Measurements from ENCODE around the gene ECE1. TPM values are rescaled to one million over a fixed set of nuclear protein-coding genes. Genes with fewer than 3 reads are reported as not detected.

Gene ECE1
- total and polyA plus RNA-seq, 9 of the 15 experiments (the other 6 are each of a cell fraction or from before 2014, with no cell fraction given) = 0.56 to 34.8 (median 11.0) TPM

DNA sequence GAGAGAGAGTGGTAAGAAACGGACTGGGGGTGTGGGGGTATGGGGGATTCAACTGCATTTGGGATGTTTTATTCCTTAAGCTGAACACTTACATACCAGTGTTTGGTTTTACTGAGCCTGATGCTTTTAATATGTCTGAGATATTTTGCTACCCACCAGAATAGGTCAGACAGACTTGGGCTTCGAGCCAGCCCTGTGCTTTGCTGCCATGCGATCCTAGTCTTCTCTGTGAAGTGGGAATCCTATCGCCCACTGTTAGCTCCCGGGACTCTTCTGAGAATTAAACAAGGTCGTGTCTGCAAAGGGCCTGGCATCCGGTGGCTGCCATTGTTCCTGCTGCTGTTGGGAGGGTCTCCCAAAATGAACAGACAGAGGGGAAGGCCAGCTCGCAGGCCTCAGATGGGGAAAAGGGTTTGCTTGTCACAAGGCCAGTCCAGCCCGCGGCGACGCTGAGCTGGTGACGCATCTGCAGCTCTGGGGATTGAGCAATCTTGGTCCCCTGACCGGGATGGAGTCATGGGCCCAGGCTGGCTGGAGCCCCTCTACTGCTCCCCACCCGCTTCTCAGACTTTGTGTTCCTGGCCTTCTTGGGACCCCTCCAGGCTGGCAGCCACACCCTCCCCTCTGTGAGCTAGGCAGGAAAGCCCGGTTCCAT, 26.9 kb upstream of the ECE1 start:
- WGBS (ENCODE audit: insufficient coverage, low coverage, missing lambda C conversion rate) = 73% methylated on average over 16 of the region's 16 CpGs
- Histone ChIP-seq H2AFZ (ENCODE audit: low read depth, low read length) (no peak overlapping the region), H3K4me1 (replicated peaks in 1 of 2; ENCODE audit: control insufficient read depth in 2 of 2, insufficient read depth in 2 of 2, low read length in 2 of 2) (peaks cover 22 to 28% of the 10 kb centered on the region in 2 experiments), H3K4me2 (ENCODE audit: insufficient read depth, low read length) (no peak overlapping the region), H3K27me3 (ENCODE audit: control insufficient read depth in 2 of 2, insufficient read depth in 2 of 2, low read length in 2 of 2) (no peaks in the 10 kb centered on the region; a peak in 1 of 5 replicates), H3K79me2 (ENCODE audit: control insufficient read depth, insufficient read depth, low read length) (no peaks in the 10 kb centered on the region), H3K36me3 (ENCODE audit: control insufficient read depth, insufficient read depth, low read length) (no peaks in the 10 kb centered on the region), H3K9ac (ENCODE audit: insufficient read depth in 1 of 2, low read depth in 2 of 2, low read length in 2 of 2) (no peak overlapping the region), H3K27ac (ENCODE audit: extremely low read depth, low read depth, low read length) (no peak overlapping the region), H3K4me3 (no peak overlapping the region), H4K20me1 (replicated peaks; ENCODE audit: control insufficient read depth, insufficient read depth, low read length) (peaks cover 64% of the 10 kb centered on the region), H3K9me1 (ENCODE audit: control insufficient read depth, insufficient read depth, low read length) (peaks cover 6% of the 10 kb centered on the region), H3K9me3 (replicated peaks; ENCODE audit: control insufficient read depth, insufficient read depth, low read depth, low read length) (no peaks in the 10 kb centered on the region)
- TF ChIP-seq DDX20 (tag; IDR thresholded peaks at IDR 0.05; ENCODE audit: low read depth) (no peak), CEBPG (CRISPR knock-in tag; IDR thresholded peaks at IDR 0.05) (peak; percentile 51; the same call in 1 of the 2 replicates), CEBPG (tag; conservative IDR thresholded peaks at IDR 0.05 in 1 of 2, IDR thresholded peaks at IDR 0.05 in 1 of 2) (0 out of 4 replicates have a peak, but pooled peaks of 1 of the 2 experiments have one; percentile 15), CEBPB (tag; IDR thresholded peaks at IDR 0.05) (peak; percentile 64)
- ATAC-seq (no peak), FAIRE-seq (no peak), DNase-seq (ENCODE audit: extremely low read depth in 1 of 4, low spot score in 3 of 4) (no peak)
- in situ Hi-C loops (cut with MboI) = no loop called here
- no TSS peak for BruUV-seq (replicated peaks)
- intact Hi-C loops (cut with micrococcal nuclease) = no loop called here
- ChIA-PET CTCF (ENCODE audit: low intra/inter-chr PET ratio) (no interaction called here), POLR2A (interaction anchor here (0.6 to 0.8 kb wide), 2 partner anchors 9 to 38 kb away, joined by 3 read pairs; no protein-coding TSS in a partner anchor)
